NCI-H2196 (cell line): ENCODE measurements around the gene KCNJ14.
A peak's percentile ranks its signal among the peaks of the same experiment; 100 is the strongest.

ENCODE experiments used
- DNase-seq: peaks from one replicate; lab custom pipeline; 2025; ENCODE audit not compliant: unreplicated experiment; lab: John Stamatoyannopoulos, UW

KCNJ14 gene

GRCh38 chr19:48455171-48455907, at the start of gene KCNJ14:
TSS of gene KCNJ14 (plus strand) at chr19:48455574. CDS start at chr19:48461725, 6,151 bp downstream.
- DNase-seq, result no peak

GRCh38 chr19:48405850-48406249, 49.5 kb upstream of the KCNJ14 start:
- no peak for DNase-seq

- no peak for DNase-seq
Measured at GRCh38 chr19:48413879-48414587, 41.3 kb upstream of the KCNJ14 start.

- DNase-seq, result peak; percentile 60
Measured at GRCh38 chr19:48415395-48415794, 40.0 kb upstream of the KCNJ14 start.

GRCh38 chr19:48415806-48416221, 39.6 kb upstream of the KCNJ14 start:
- DNase-seq, result no peak

GRCh38 chr19:48417421-48417820, 38.0 kb upstream of the KCNJ14 start:
- DNase-seq, result no peak

GRCh38 chr19:48418317-48419064, 36.9 kb upstream of the KCNJ14 start:
- DNase-seq, result no peak

GRCh38 chr19:48419158-48419920, 36.0 kb upstream of the KCNJ14 start:
- DNase-seq, result peak; percentile 36

GRCh38 chr19:48421548-48421947, 33.8 kb upstream of the KCNJ14 start:
- no peak for DNase-seq

GRCh38 chr19:48424694-48425219, 30.6 kb upstream of the KCNJ14 start:
- DNase-seq, result no peak

GRCh38 chr19:48428670-48429069, 26.7 kb upstream of the KCNJ14 start:
- DNase-seq, result no peak

- DNase-seq, result no peak
Measured at GRCh38 chr19:48433337-48433736, 22.0 kb upstream of the KCNJ14 start.

GRCh38 chr19:48436586-48436985, 18.8 kb upstream of the KCNJ14 start:
- DNase-seq, result no peak

- DNase-seq, result no peak
Measured at GRCh38 chr19:48441360-48442050, 13.9 kb upstream of the KCNJ14 start.

- DNase-seq, result no peak
Measured at GRCh38 chr19:48442116-48443035, 13.0 kb upstream of the KCNJ14 start.

- peak; percentile 41 for DNase-seq
Measured at GRCh38 chr19:48443256-48443655, 12.1 kb upstream of the KCNJ14 start.

GRCh38 chr19:48443731-48444128, 11.6 kb upstream of the KCNJ14 start:
- no peak for DNase-seq

GRCh38 chr19:48444129-48444935, 11.0 kb upstream of the KCNJ14 start:
- DNase-seq, result peak; percentile 30

- no peak for DNase-seq
Measured at GRCh38 chr19:48444936-48445200, 10.5 kb upstream of the KCNJ14 start.
